HCT116 (cell line): ENCODE results near the gene WNK3. TPM values are rescaled to one million over a fixed set of nuclear protein-coding genes. Genes with fewer than 3 reads are reported as not detected.

Experiments
- ATAC-seq: fragments of 200-7000 bp; cut with Tn5 transposase; 2 replicates; pipeline ENCODE4 v1.9.1; 2020; ENCODE audit warnings: mild to moderate bottlenecking, moderate library complexity
- BruUV-seq: library from RNA; stranded (reverse); fragments of 400-500 nt; replicated peaks from 2 replicates; lab custom pipeline; 2021; lab: Mats Ljungman, UMichigan
- CTCF ChIA-PET: fragments of 300-600 bp; sonication (Branson Sonifier 250); formaldehyde crosslinking; loops from one replicate; lab custom pipeline; 2021; ENCODE audit warnings: antibody characterized with exemption; lab: Charles Lee
- POLR2A ChIA-PET: fragments of 300-600, 350-600 bp; sonication (Branson Sonifier 250); formaldehyde crosslinking; loops from one replicate; lab custom pipeline; 2021; ENCODE audit warnings: antibody characterized with exemption; lab: Charles Lee
- RAD21 ChIA-PET, 2 experiments: fragments of 300-600 bp; sonication (Branson Sonifier 250); formaldehyde crosslinking; loops; one replicate each; lab custom pipeline; 2023; ENCODE audit warnings: low total read pairs in 2 of 2; ENCODE audit not compliant: uncharacterized antibody in 2 of 2, unreplicated experiment in 2 of 2, low non-redundant PET in 1 of 2; lab: Charles Lee
- DNase-seq: peaks from one replicate; pipeline ENCODE4 v3.0.0-alpha.2; 2010; ENCODE audit warnings: low read depth, low spot score
- H2AFZ ChIP-seq: fragments of 200-600 bp; shearing (Covaris generic), sonication (generic); 2 replicates; pipeline ENCODE4 v1.6.1; 2017; ENCODE audit warnings: low read depth, mixed run types, mixed read lengths, antibody characterized with exemption, low read length; ENCODE audit not compliant: poor library complexity, severe bottlenecking
- H3K27ac ChIP-seq: 2 replicates; pipeline ENCODE4 v1.5.1; 2012; ENCODE audit warnings: low read depth, low read length
- H3K27me3 ChIP-seq: fragments of 200-600 bp; sonication (generic); 2 replicates; pipeline ENCODE4 v1.6.1; 2016; ENCODE audit warnings: mixed run types, low read length, mixed read lengths; ENCODE audit not compliant: insufficient read depth
- H3K36me3 ChIP-seq, 2 experiments: fragments of 200-500 bp in 1 of 2; fragments of 200-600 bp in 1 of 2; sonication (Bioruptor generic) in 1 of 2; sonication (generic) in 1 of 2; 2 replicates each; pipeline versions ENCODE4 v1.5.1 to v1.6.1; 2014 to 2016; ENCODE audit warnings: low read length in 2 of 2, inconsistent platforms in 1 of 2, mixed read lengths in 1 of 2, mixed run types in 1 of 2; ENCODE audit not compliant: insufficient read depth in 2 of 2, control insufficient read depth in 1 of 2
- H3K4me1 ChIP-seq, 2 experiments: fragments of 200-600 bp in 1 of 2; sonication (generic) in 1 of 2; 2 replicates each; pipeline versions ENCODE4 v1.5.1 to v1.6.1; 2012 to 2017; ENCODE audit warnings: low read length in 2 of 2, inconsistent platforms in 1 of 2, mild to moderate bottlenecking in 1 of 2, mixed read lengths in 1 of 2, mixed run types in 1 of 2, moderate library complexity in 1 of 2; ENCODE audit not compliant: insufficient read depth in 2 of 2, control insufficient read depth in 1 of 2
- H3K4me2 ChIP-seq: fragments of 200-600 bp; sonication (generic); 2 replicates; pipeline ENCODE4 v1.6.1; 2017; ENCODE audit warnings: mixed run types, low read length, mixed read lengths
- H3K4me3 ChIP-seq, 2 experiments: fragments of 200-600 bp in 1 of 2; sonication (generic) in 1 of 2; replicated peaks in 1 of 2; 2 replicates each; pipeline ENCODE4 v1.5.1; 2011 to 2016; ENCODE audit warnings: low read length in 2 of 2, control low read depth in 1 of 2, low read depth in 1 of 2, mild to moderate bottlenecking in 1 of 2, mixed read lengths in 1 of 2, mixed run types in 1 of 2
- H3K79me2 ChIP-seq: fragments of 200-600 bp; sonication (generic); 2 replicates; pipeline ENCODE4 v1.6.1; 2017; ENCODE audit warnings: mild to moderate bottlenecking, mixed run types, low read length, moderate library complexity, mixed read lengths; ENCODE audit not compliant: insufficient read depth
- H3K9ac ChIP-seq: fragments of 200-600 bp; sonication (generic); 2 replicates; pipeline ENCODE4 v1.6.1; 2016; ENCODE audit warnings: low read length, mixed read lengths
- H3K9me2 ChIP-seq: fragments of 200-600 bp; sonication (generic), shearing (Covaris generic); 2 replicates; pipeline ENCODE4 v1.6.1; 2017; ENCODE audit warnings: mixed run types, mild to moderate bottlenecking, moderate library complexity; ENCODE audit not compliant: insufficient read depth
- H3K9me3 ChIP-seq, 2 experiments: fragments of 200-500 bp in 1 of 2; fragments of 200-600 bp in 1 of 2; sonication (Bioruptor generic) in 1 of 2; sonication (generic) in 1 of 2; 2 replicates each; pipeline ENCODE4 v1.6.1; 2014 to 2017; ENCODE audit warnings: low read length in 2 of 2, mixed read lengths in 2 of 2, inconsistent platforms in 1 of 2, low read depth in 1 of 2, mild to moderate bottlenecking in 1 of 2, mixed run types in 1 of 2, moderate library complexity in 1 of 2; ENCODE audit not compliant: control insufficient read depth in 1 of 2, insufficient read depth in 1 of 2
- H4K20me1 ChIP-seq: fragments of 200-600 bp; sonication (generic), shearing (Covaris generic); 2 replicates; pipeline ENCODE4 v1.6.1; 2017; ENCODE audit warnings: mixed run types, mild to moderate bottlenecking, moderate library complexity; ENCODE audit not compliant: insufficient read depth
- ATF3 ChIP-seq: IDR thresholded peaks from 2 replicates; pipeline ENCODE4 v1.6.1; 2012
- CBX3 ChIP-seq: IDR thresholded peaks from 2 replicates; pipeline ENCODE4 v1.6.1; 2012; ENCODE audit warnings: low read depth
- CEBPB ChIP-seq: IDR thresholded peaks from 2 replicates; pipeline ENCODE4 v1.6.1; 2012; ENCODE audit warnings: low read depth
- CTCF ChIP-seq, 3 experiments: fragments of 200-600 bp in 1 of 3; sonication (generic) in 1 of 3; IDR thresholded peaks in 2 of 3; conservative IDR thresholded peaks in 1 of 3; 2 replicates each; pipeline ENCODE4 v1.5.1; 2012 to 2017; ENCODE audit warnings: low read depth in 2 of 3, low read length in 2 of 3, antibody characterized with exemption in 1 of 3, borderline replicate concordance in 1 of 3, control low read depth in 1 of 3, mild to moderate bottlenecking in 1 of 3, mixed read lengths in 1 of 3, mixed run types in 1 of 3, moderate library complexity in 1 of 3; ENCODE audit not compliant: insufficient read depth in 1 of 3
- EGR1 ChIP-seq: IDR thresholded peaks from 2 replicates; pipeline ENCODE4 v1.6.1; 2012; ENCODE audit warnings: low read depth
- ELF1 ChIP-seq: IDR thresholded peaks from 2 replicates; pipeline ENCODE4 v1.6.1; 2012; ENCODE audit warnings: low read depth, borderline replicate concordance
- EZH2 ChIP-seq: fragments of 200-600 bp; sonication (generic); IDR thresholded peaks from 2 replicates; pipeline ENCODE4 v1.6.1; 2017; ENCODE audit warnings: antibody characterized with exemption, mixed run types
- EZH2phosphoT487 ChIP-seq: fragments of 200-600 bp; IDR thresholded peaks from 2 replicates; pipeline ENCODE4 v1.6.1; 2018; ENCODE audit warnings: antibody characterized with exemption, borderline replicate concordance
- FOSL1 ChIP-seq: IDR thresholded peaks from 2 replicates; pipeline ENCODE4 v1.6.1; 2012; ENCODE audit warnings: low read depth
- SP1 ChIP-seq: IDR thresholded peaks from 2 replicates; pipeline ENCODE4 v1.6.1; 2012; ENCODE audit warnings: low read depth
- TCF7L2 ChIP-seq: IDR thresholded peaks from 2 replicates; pipeline ENCODE4 v1.7.0; 2011; ENCODE audit warnings: borderline replicate concordance, inconsistent platforms; ENCODE audit not compliant: insufficient read depth, insufficient read length; ENCODE audit errors: extremely low read depth
- ZBTB33 ChIP-seq: IDR thresholded peaks from 2 replicates; pipeline ENCODE4 v1.6.1; 2011; ENCODE audit warnings: mild to moderate bottlenecking, low read length, moderate library complexity; ENCODE audit not compliant: insufficient replicate concordance; ENCODE audit errors: extremely low read depth
- ZFX ChIP-seq: fragments of 450-650 bp; IDR thresholded peaks from 2 replicates; pipeline ENCODE4 v1.6.1; 2017
- intact Hi-C: fragments of 100-400 bp; cut with micrococcal nuclease; formaldehyde crosslinking; loops from 2 replicates; pipeline ENCODE4 v1.10.0; 2022
- total RNA-seq: library from RNA; stranded (reverse); gene quantifications from one replicate; pipeline ENCODE4 v1.2.1, GENCODE V29; 2021; ENCODE audit not compliant: unreplicated experiment

The WNK3 gene
- total RNA-seq, 1 experiment from 2014 or later, result 0.05 TPM

DNA sequence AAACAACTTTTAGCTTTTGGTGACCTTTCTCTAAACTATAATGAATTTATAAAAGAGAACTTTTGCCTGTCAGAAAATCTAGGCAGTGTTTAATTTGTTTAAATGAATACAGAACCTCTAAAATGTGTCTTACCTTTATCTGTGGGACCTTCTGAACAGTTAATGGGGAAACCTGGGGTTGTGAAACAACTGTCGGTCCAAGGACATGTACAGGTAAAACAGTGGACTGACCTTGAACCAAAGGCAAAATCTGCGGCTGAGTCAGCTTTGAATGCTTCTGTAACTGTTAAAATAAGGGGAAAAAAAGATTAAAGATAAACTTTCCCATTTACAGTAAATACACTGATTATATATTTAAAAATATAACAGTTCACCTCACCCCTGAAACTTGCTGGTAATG is 65.1 kb downstream of the WNK3 start:
- H2AFZ ChIP-seq, result no peak overlapping the region
- H3K27ac ChIP-seq, result no peak overlapping the region
- TF ChIP-seq TCF7L2 (no peak), CTCF (IDR thresholded peaks at IDR 0.05 in 2 of 3, conservative IDR thresholded peaks at IDR 0.05 in 1 of 3; ENCODE audit: borderline replicate concordance in 1 of 3, insufficient read depth in 1 of 3, low read depth in 2 of 3, low read length in 2 of 3) (no peak)
- no peak overlapping the region for H3K4me3 ChIP-seq
- DNase-seq, result no peak
- H3K4me2 ChIP-seq, result no peak overlapping the region
- H4K20me1 ChIP-seq, result no peaks in the 10 kb centered on the region
- ATAC-seq, result no peak
- no peaks in the 10 kb centered on the region for H3K27me3 ChIP-seq
- RAD21 ChIA-PET, result no interaction called here
- no peaks in the 10 kb centered on the region for H3K79me2 ChIP-seq
- no peaks in the 10 kb centered on the region for H3K9me2 ChIP-seq
- CTCF ChIA-PET, result no interaction called here
- BruUV-seq, result no TSS peak
- no peaks in the 10 kb centered on the region for H3K9me3 ChIP-seq
- POLR2A ChIA-PET, result no interaction called here
- H3K4me1 ChIP-seq, result no peaks in the 10 kb centered on the region
- H3K36me3 ChIP-seq, result no peaks in the 10 kb centered on the region
- intact Hi-C loops, result no loop called here
- H3K9ac ChIP-seq, result no peak overlapping the region

- H3K27me3 ChIP-seq, result no peaks in the 10 kb centered on the region
- H3K4me2 ChIP-seq, result no peak overlapping the region
- CTCF ChIA-PET, result no interaction called here
- H3K79me2 ChIP-seq, result no peaks in the 10 kb centered on the region
- no peaks in the 10 kb centered on the region for H3K9me2 ChIP-seq
- no TSS peak for BruUV-seq
- H3K36me3 ChIP-seq, result no peaks in the 10 kb centered on the region
- no peak overlapping the region for H3K9ac ChIP-seq
- ATAC-seq (no peak), DNase-seq (no peak)
- RAD21 ChIA-PET, result no interaction called here
- no peaks in the 10 kb centered on the region for H3K4me1 ChIP-seq
- no peak overlapping the region for H3K27ac ChIP-seq
- POLR2A ChIA-PET, result no interaction called here
- H4K20me1 ChIP-seq, result no peaks in the 10 kb centered on the region
- no peak overlapping the region for H3K4me3 ChIP-seq
- TF ChIP-seq CEBPB (no peak), ZBTB33 (no peak), CTCF (IDR thresholded peaks at IDR 0.05 in 2 of 3, conservative IDR thresholded peaks at IDR 0.05 in 1 of 3; ENCODE audit: borderline replicate concordance in 1 of 3, insufficient read depth in 1 of 3, low read depth in 2 of 3, low read length in 2 of 3) (no peak), CBX3 (no peak), ATF3 (no peak), SP1 (no peak), EGR1 (no peak), ZFX (no peak), FOSL1 (no peak), EZH2phosphoT487 (no peak), ELF1 (no peak), EZH2 (no peak)
- H2AFZ ChIP-seq, result no peak overlapping the region
- H3K9me3 ChIP-seq, result no peaks in the 10 kb centered on the region
- intact Hi-C loops, result no loop called here
These were observed 66.1 kb downstream of the WNK3 start for GRCh38 chrX:54291758-54292157.
